H1 (cell line): Measurements from ENCODE around the gene PRXL2A. TPM values are rescaled to one million over a fixed set of nuclear protein-coding genes. Genes with fewer than 3 reads are reported as not detected.

ENCODE experiments used
- CBX8 ChIP-seq: fragments of 300-800, 300-1000 bp; sonication (generic); IDR thresholded peaks from 2 replicates; pipeline ENCODE4 v1.7.1; 2016; ENCODE audit warnings: low read depth, low read length, borderline replicate concordance
- TAF1 ChIP-seq: IDR thresholded peaks from 2 replicates; pipeline ENCODE4 v1.6.1; 2011; ENCODE audit warnings: mild to moderate bottlenecking, low read depth, low read length
- USF2 ChIP-seq: IDR thresholded peaks from 2 replicates; pipeline ENCODE4 v1.6.1; 2011; ENCODE audit warnings: low read length, improper control_type of control experiment
- polyA plus RNA-seq, 7 experiments: library from polyadenylated mRNA; depleted of rRNA in 3 of 7; stranded (reverse) in 5 of 7; unstranded in 2 of 7; fragments of >200 nt in 5 of 7; fragments of 200-250 nt in 2 of 7; gene quantifications; 1 replicate in 5 of 7; 2 replicates in 1 of 7; 4 replicates in 1 of 7; pipeline versions ENCODE4 v1.2.1 to v1.2.3, GENCODE V29; 2011 to 2013; ENCODE audit warnings: missing spikeins in 2 of 7, mixed read lengths in 2 of 7
- total RNA-seq: library from RNA; stranded (reverse); fragmentation: NEBNext Ultra II Directional; extraction: Animal tissue kit (Norgen Biotek cat#: 25700); gene quantifications from 2 replicates; pipeline ENCODE4 v1.2.1, GENCODE V29; 2021

Gene PRXL2A
- total and polyA plus RNA-seq, 2 of the 8 experiments (the other 6 are each of a cell fraction or from before 2014, with no cell fraction given) = 13.4 to 58.3 TPM

- TF ChIP-seq CBX8 (no peak), TAF1 (no peak), USF2 (no peak)
These were observed 45.6 kb downstream of the PRXL2A start, which contains the start of gene TSPAN14 (continued) for GRCh38 chr10:80453842-80454512.
